ENCODE measurements around the gene FDXACB1.

DNA sequence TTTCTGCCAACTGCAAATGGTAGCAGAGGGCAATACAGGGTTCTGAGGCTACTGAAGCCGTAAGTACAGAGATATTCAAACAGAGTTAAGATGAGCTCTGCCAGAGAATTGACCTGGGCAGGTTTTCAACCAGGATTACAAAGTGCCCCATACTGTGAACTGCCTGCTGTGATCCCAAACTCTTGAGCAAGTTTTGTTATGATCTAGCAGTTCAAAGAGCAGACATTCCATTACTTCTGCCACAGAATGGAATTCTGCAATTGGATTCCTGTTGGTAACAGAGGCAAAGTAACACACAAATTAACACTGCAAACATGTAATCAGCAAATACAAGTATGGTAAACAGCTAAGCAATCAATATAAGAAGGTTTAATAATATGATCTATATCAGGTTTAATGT, 38.8 kb downstream of the FDXACB1 start:
- TF ChIP-seq, protein P1, sequence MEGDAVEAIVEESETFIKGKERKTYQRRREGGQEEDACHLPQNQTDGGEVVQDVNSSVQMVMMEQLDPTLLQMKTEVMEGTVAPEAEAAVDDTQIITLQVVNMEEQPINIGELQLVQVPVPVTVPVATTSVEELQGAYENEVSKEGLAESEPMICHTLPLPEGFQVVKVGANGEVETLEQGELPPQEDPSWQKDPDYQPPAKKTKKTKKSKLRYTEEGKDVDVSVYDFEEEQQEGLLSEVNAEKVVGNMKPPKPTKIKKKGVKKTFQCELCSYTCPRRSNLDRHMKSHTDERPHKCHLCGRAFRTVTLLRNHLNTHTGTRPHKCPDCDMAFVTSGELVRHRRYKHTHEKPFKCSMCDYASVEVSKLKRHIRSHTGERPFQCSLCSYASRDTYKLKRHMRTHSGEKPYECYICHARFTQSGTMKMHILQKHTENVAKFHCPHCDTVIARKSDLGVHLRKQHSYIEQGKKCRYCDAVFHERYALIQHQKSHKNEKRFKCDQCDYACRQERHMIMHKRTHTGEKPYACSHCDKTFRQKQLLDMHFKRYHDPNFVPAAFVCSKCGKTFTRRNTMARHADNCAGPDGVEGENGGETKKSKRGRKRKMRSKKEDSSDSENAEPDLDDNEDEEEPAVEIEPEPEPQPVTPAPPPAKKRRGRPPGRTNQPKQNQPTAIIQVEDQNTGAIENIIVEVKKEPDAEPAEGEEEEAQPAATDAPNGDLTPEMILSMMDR (conservative IDR thresholded peaks at IDR 0.05; ENCODE audit: low read depth, low read length) = no peak
- TF ChIP-seq EZH2 (IDR thresholded peaks at IDR 0.05; ENCODE audit: borderline replicate concordance, low read depth, low read length, poor library complexity, severe bottlenecking) = no peak

Data from A673 (cell line).